Measurements from ENCODE around the gene VAV2.

- no peak for TF ChIP-seq EP300 (IDR thresholded peaks at IDR 0.05)
- TF ChIP-seq HOXA7 (CRISPR knock-in tag; IDR thresholded peaks at IDR 0.05): no peak
- TF ChIP-seq MAFK (IDR thresholded peaks at IDR 0.05; ENCODE audit: partially characterized antibody): no peak
- no peak for TF ChIP-seq REST (IDR thresholded peaks at IDR 0.05)
- no peak for TF ChIP-seq EHMT2 (IDR thresholded peaks at IDR 0.05; ENCODE audit: low read depth)
- TF ChIP-seq CHD2 (IDR thresholded peaks at IDR 0.05; ENCODE audit: low read length, partially characterized antibody): no peak
- TF ChIP-seq CTCF (IDR thresholded peaks at IDR 0.05): no peak
Observed at GRCh38 chr9:134024214-134024792, 32.2 kb upstream of the VAV2 start.

Measured in A549 (cell line).